Neutrophil (primary cell): ENCODE measurements around the gene SLC25A21.

Experiments
- H3K27ac ChIP-seq: fragments of 200-600 bp; sonication (generic); 2 replicates; pipeline ENCODE4 v1.5.1; 2016; ENCODE audit warnings: mild to moderate bottlenecking, moderate library complexity
- H3K27me3 ChIP-seq: fragments of 200-600 bp; sonication (generic); 2 replicates; pipeline ENCODE4 v1.6.0; 2016; ENCODE audit warnings: mild to moderate bottlenecking
- H3K36me3 ChIP-seq: fragments of 200-600 bp; sonication (generic); 2 replicates; pipeline ENCODE4 v1.5.1; 2017
- H3K4me1 ChIP-seq, 2 experiments: fragments of 200-600 bp in 1 of 2; sonication (generic) in 1 of 2; 1 replicate in 1 of 2; 2 replicates in 1 of 2; pipeline versions ENCODE4 v1.5.1 to v1.6.1; 2013 to 2016; ENCODE audit warnings: low read depth in 1 of 2, low read length in 1 of 2, mild to moderate bottlenecking in 1 of 2, moderate library complexity in 1 of 2; ENCODE audit not compliant: control insufficient read depth in 1 of 2, insufficient read depth in 1 of 2
- H3K4me3 ChIP-seq, 2 experiments: fragments of 200-600 bp in 1 of 2; sonication (generic) in 1 of 2; 1 replicate in 1 of 2; 2 replicates in 1 of 2; pipeline ENCODE4 v1.5.1; 2013 to 2016; ENCODE audit warnings: low read depth in 1 of 2, low read length in 1 of 2, mild to moderate bottlenecking in 1 of 2, moderate library complexity in 1 of 2
- H3K9me3 ChIP-seq: fragments of 200-600 bp; sonication (generic); 2 replicates; pipeline ENCODE4 v1.5.1; 2016
- CTCF ChIP-seq: fragments of 200-600 bp; sonication (generic); IDR thresholded peaks from 2 replicates; pipeline ENCODE4 v1.5.1; 2016; ENCODE audit warnings: antibody characterized with exemption

Gene SLC25A21

DNA sequence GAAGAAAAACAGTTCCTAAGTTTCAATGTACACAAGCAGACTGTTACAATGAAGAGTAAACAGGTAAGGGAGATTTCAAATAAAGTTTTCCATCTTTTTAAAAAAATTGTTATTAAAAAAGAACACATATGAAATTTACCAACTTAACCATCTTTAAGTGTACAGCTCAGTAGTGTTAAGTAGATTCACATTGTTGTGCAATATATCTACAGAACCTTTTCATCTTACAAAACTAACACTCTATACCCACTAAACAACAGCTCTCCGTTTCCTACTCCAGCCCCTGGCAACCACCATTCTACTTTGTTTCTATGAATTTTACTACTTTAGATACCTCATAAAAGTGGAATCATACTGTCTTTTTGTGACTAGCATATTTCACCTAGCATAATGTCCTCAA, 139.5 kb downstream of the SLC25A21 start:
- H3K4me1 ChIP-seq: no peaks in the 10 kb centered on the region
- H3K36me3 ChIP-seq: no peaks in the 10 kb centered on the region
- no peak for TF ChIP-seq CTCF
- no peaks in the 10 kb centered on the region for H3K27me3 ChIP-seq
- H3K4me3 ChIP-seq: no peak overlapping the region
- H3K9me3 ChIP-seq: no peaks in the 10 kb centered on the region
- H3K27ac ChIP-seq: no peak overlapping the region

DNA sequence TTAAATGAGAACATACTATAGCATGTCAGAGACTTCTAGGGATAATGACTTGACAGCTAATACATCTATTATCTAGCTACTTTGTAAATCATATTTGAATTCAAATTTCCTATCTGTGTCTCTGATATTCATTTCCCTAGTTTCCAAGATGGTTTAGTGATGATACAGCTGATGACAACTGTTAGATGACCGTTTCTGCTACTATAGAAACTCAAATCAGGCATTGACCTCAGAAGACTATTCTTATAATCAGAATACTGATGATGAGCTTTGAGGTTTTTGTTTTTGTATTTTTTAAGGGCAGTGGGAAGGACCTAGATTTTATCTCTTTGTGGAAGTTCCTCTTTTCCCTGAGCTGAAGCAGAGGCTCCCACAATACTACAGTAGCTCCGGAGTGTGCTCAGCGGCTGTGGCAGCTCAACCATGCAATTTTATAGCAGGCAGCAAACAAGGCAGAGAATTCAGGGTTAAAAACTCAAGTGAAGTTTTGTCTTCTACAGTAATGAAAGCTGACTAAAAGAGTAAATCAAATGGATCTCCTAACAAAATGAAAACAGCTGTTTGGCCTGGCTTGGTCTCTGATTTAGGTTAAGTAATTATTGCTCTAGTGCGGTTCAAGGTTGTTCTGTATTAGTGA, 145.1 kb downstream of the SLC25A21 start:
- Histone ChIP-seq H3K9me3 (no peaks in the 10 kb centered on the region), H3K36me3 (no peaks in the 10 kb centered on the region), H3K27me3 (no peaks in the 10 kb centered on the region), H3K4me3 (no peak overlapping the region), H3K27ac (no peak overlapping the region), H3K4me1 (no peaks in the 10 kb centered on the region)
- no peak for TF ChIP-seq CTCF

GRCh38 chr14:37023875-37024565, 148.4 kb downstream of the SLC25A21 start:
- no peaks in the 10 kb centered on the region for H3K4me1 ChIP-seq
- no peak for TF ChIP-seq CTCF
- H3K27me3 ChIP-seq: no peaks in the 10 kb centered on the region
- H3K36me3 ChIP-seq: no peaks in the 10 kb centered on the region
- H3K27ac ChIP-seq: no peak overlapping the region
- no peak overlapping the region for H3K4me3 ChIP-seq
- no peaks in the 10 kb centered on the region for H3K9me3 ChIP-seq

- no peak for TF ChIP-seq CTCF
- Histone ChIP-seq H3K27me3 (no peaks in the 10 kb centered on the region), H3K4me3 (no peak overlapping the region), H3K27ac (no peak overlapping the region), H3K9me3 (no peaks in the 10 kb centered on the region), H3K36me3 (no peaks in the 10 kb centered on the region), H3K4me1 (no peaks in the 10 kb centered on the region)
Measured at GRCh38 chr14:37021390-37021789, 151.0 kb downstream of the SLC25A21 start.

GRCh38 chr14:37019488-37019887, 152.9 kb downstream of the SLC25A21 start:
- no peaks in the 10 kb centered on the region for H3K27me3 ChIP-seq
- H3K4me1 ChIP-seq: no peaks in the 10 kb centered on the region
- H3K27ac ChIP-seq: no peak overlapping the region
- H3K36me3 ChIP-seq: no peaks in the 10 kb centered on the region
- TF ChIP-seq CTCF: no peak
- no peak overlapping the region for H3K4me3 ChIP-seq
- no peaks in the 10 kb centered on the region for H3K9me3 ChIP-seq
